Spleen (tissue), 7 donors: Measurements from ENCODE around the gene JAM3.

Experiments used
- CTCF ChIP-seq, 11 experiments: fragments of 200-600 bp in 7 of 11; fragments of 450-650 bp in 4 of 11; sonication (generic) in 4 of 11; IDR thresholded peaks in 8 of 11; conservative IDR thresholded peaks in 3 of 11; 1 replicate in 7 of 11; 2 replicates in 4 of 11; pipeline versions ENCODE4 v1.4.0 to v1.8.0; 2016 to 2021; ENCODE audit warnings: antibody characterized with exemption in 11 of 11, inconsistent platforms in 4 of 11, mild to moderate bottlenecking in 1 of 11
- POLR2A ChIP-seq, 3 donors: fragments of 450-650 bp; IDR thresholded peaks; one replicate each; pipeline ENCODE4 v1.5.1; 2017; ENCODE audit warnings: antibody characterized with exemption in 3 of 3, mild to moderate bottlenecking in 1 of 3
- donor health status: DM: no; HTN: no; CAD: no; lungs with moderate emphysema.
- donor health status: DM: no; HTN: no; CAD: no.
- donor health status: DM: no; HTN: no; CAD: no.

- TF ChIP-seq CTCF (IDR thresholded peaks at IDR 0.05 in 8 of 11, conservative IDR thresholded peaks at IDR 0.05 in 3 of 11) (no peak), POLR2A (IDR thresholded peaks at IDR 0.05) (no peak)
Measured at GRCh38 chr11:134153147-134153905, 84.5 kb downstream of the JAM3 start.
